Heart left ventricle (tissue), 16 donors: Measurements from ENCODE around the gene MOGAT1. TPM values are rescaled to one million over a fixed set of nuclear protein-coding genes. Genes with fewer than 3 reads are reported as not detected.

Experiments
- ATAC-seq, 4 donors: fragments of 200-7000 bp; cut with Tn5 transposase; one replicate each; pipeline ENCODE4 v1.9.1; 2020 to 2022; ENCODE audit warnings: moderate library complexity in 4 of 4, mild to moderate bottlenecking in 3 of 4, moderate number of reproducible peaks in 1 of 4
- DNase-seq, 5 donors: peaks; one replicate each; pipeline ENCODE4 v3.0.0-alpha.2; 2020
- H3K27ac ChIP-seq, 12 donors: fragments of 200-600 bp; sonication (generic) in 4 of 12; one replicate each; pipeline versions ENCODE4 v1.5.0 to v1.8.0; 2016 to 2022; ENCODE audit warnings: mild to moderate bottlenecking in 2 of 12
- H3K27me3 ChIP-seq, 9 donors: fragments of 200-600 bp; sonication (generic) in 2 of 9; one replicate each; pipeline versions ENCODE4 v1.5.1 to v1.8.0; 2016 to 2022; ENCODE audit warnings: mild to moderate bottlenecking in 3 of 9
- H3K36me3 ChIP-seq, 9 donors: fragments of 200-600 bp; sonication (generic) in 2 of 9; one replicate each; pipeline versions ENCODE4 v1.5.0 to v1.8.0; 2018 to 2022; ENCODE audit warnings: mild to moderate bottlenecking in 2 of 9
- H3K4me1 ChIP-seq, 12 donors: fragments of 200-600 bp; sonication (generic) in 4 of 12; one replicate each; pipeline versions ENCODE4 v1.5.0 to v1.8.0; 2016 to 2022; ENCODE audit warnings: mild to moderate bottlenecking in 3 of 12
- H3K4me3 ChIP-seq, 12 donors: fragments of 200-600 bp; sonication (generic) in 4 of 12; one replicate each; pipeline versions ENCODE4 v1.5.0 to v1.8.0; 2017 to 2022; ENCODE audit warnings: mild to moderate bottlenecking in 9 of 12, moderate library complexity in 4 of 12
- H3K9me3 ChIP-seq, 12 donors: fragments of 200-600 bp; sonication (generic) in 4 of 12; one replicate each; pipeline versions ENCODE4 v1.5.0 to v1.8.0; 2016 to 2022; ENCODE audit warnings: mild to moderate bottlenecking in 1 of 12
- CTCF ChIP-seq, 12 donors: fragments of 200-600 bp; sonication (generic) in 4 of 12; IDR thresholded peaks; one replicate each; pipeline versions ENCODE4 v1.5.0 to v1.8.0; 2018 to 2022; ENCODE audit warnings: antibody characterized with exemption in 12 of 12, mild to moderate bottlenecking in 5 of 12
- POLR2A ChIP-seq, 2 donors: fragments of 450-650 bp; IDR thresholded peaks; one replicate each; pipeline ENCODE4 v1.6.1; 2017; ENCODE audit warnings: antibody characterized with exemption in 2 of 2, mild to moderate bottlenecking in 2 of 2, moderate library complexity in 2 of 2
- WGBS, 4 donors: extraction: QIAGEN DNeasy Blood & Tissue Kit in 2 of 4; methylation state at CpG; one replicate each; pipeline versions ENCODE4 v1.1.5 to v1.1.7; 2013 to 2018; 5-methylcytosine and 5-hydroxymethylcytosine counted together
- intact Hi-C, 10 donors: fragments of 100-400 bp; cut with DNase I; formaldehyde crosslinking; loops; one replicate each; pipeline versions ENCODE4 v1.11.1 to v1.14.2; 2022
- polyA plus RNA-seq, 2 donors: library from polyadenylated mRNA; stranded (reverse); fragments of 200-250 nt; gene quantifications; one replicate each; pipeline ENCODE4 v1.2.3, GENCODE V29; 2013
- total RNA-seq, 9 donors: library from RNA; depleted of rRNA in 2 of 9; stranded (reverse); fragments of >200 nt in 2 of 9; fragmentation: NEBNext Ultra II Directional in 3 of 9; extraction: Animal tissue kit (Norgen Biotek cat#: 25700) in 3 of 9; gene quantifications; one replicate each; pipeline versions ENCODE4 v1.1.0 to v1.2.4, GENCODE V29; 2016 to 2023
- donor health status: ischemic (EF 13 %, LVEDD 7.1; RV severe dilation, severe dysfunction).
- donor health status: healthy with polysubstance abuse.
- donor health status: DM: no; HTN: yes; CAD: no.
- donor health status: DM: no; HTN: no; CAD: no.
- donor health status: ischemic (EF 25% LVEDD 6.9; RV normal size, moderate dysfunction).
- donor health status: ischemic (EF 25% LVEDD 5.7; RV mildly dilated, moderate dysfunction).
- donor health status: healthy.
- donor health status: DM: yes; HTN: yes; CAD: no.
- donor health status: ischemic (EF 35%, LVEDD 5.7; RV mildly dilated, moderate dysfunction).
- donor health status: nonischemic (EF 11% LVEDD 7.7; RV severe dilation, severe dysfunction).
- donor health status: DM: yes; HTN: yes; CAD: no.
- donor health status: PGD.
- donor health status: ischemic (EF 29% LVEDD 5.4; RV normal size, mild dysfunction).
- donor health status: nonischemic (EF 23%, LVEDD 6.1; RV moderate dilation, normal function).

Gene MOGAT1
- total and polyA plus RNA-seq, 11 donors = 0.19 to 1.1 (median 0.40) TPM; not detected in 2

DNA sequence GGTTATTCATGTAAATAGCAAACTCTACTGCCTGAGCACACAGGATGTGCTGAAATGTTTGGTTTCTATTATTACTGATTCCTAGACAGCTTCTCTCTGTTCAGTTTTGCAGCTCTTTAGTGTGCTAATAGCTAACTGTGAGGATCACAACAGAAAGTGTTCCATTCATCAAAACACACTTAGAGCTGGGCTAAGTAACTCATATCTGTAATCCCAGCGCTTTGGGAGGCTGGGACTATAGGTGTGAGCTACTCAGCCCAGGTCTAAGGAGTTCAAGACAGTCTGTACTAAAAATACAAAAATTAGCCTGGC lies 63.2 kb downstream of the MOGAT1 start:
- WGBS, 4 donors = 77 to 96% (median 84%) methylated on average over 1 of the region's 1 CpG
- TF ChIP-seq POLR2A (IDR thresholded peaks at IDR 0.05) (no peak), CTCF (IDR thresholded peaks at IDR 0.05) (no peak)
- ATAC-seq (no peak), DNase-seq (no peak)
- H3K9me3 ChIP-seq = peaks cover 0 to 3% (median 0%) of the 10 kb centered on the region in 12 donors
- H3K27ac ChIP-seq = peak overlapping the region in 5 of 12 donors; percentile 25 to 65 (median 59)
- H3K36me3 ChIP-seq = no peaks in the 10 kb centered on the region
- intact Hi-C loops = no loop called here
- no peak overlapping the region for H3K4me3 ChIP-seq
- no peaks in the 10 kb centered on the region for H3K27me3 ChIP-seq
- peaks cover 0 to 47% (median 7%) of the 10 kb centered on the region in 12 donors for H3K4me1 ChIP-seq

- H3K27ac ChIP-seq = peak overlapping the region in 1 of 12 donors; percentile 7
- no peaks in the 10 kb centered on the region for H3K27me3 ChIP-seq
- H3K4me3 ChIP-seq = no peak overlapping the region
- intact Hi-C loops = no loop called here
- peak in 2 of 5 donors; percentile 30 to 33 for DNase-seq
- no peaks in the 10 kb centered on the region for H3K36me3 ChIP-seq
- peaks cover 0 to 3% (median 0%) of the 10 kb centered on the region in 12 donors for H3K9me3 ChIP-seq
- ATAC-seq = peak; percentile 33 to 81 (median 75)
- no peak for TF ChIP-seq POLR2A (IDR thresholded peaks at IDR 0.05)
- no peak for TF ChIP-seq CTCF (IDR thresholded peaks at IDR 0.05)
- H3K4me1 ChIP-seq = peaks cover 0 to 40% (median 7%) of the 10 kb centered on the region in 12 donors
- WGBS, 4 donors = 42 to 49% (median 46%) methylated on average over 2 of the region's 2 CpGs
Observed at GRCh38 chr2:222736301-222736700, 64.8 kb downstream of the MOGAT1 start.

- TF ChIP-seq CTCF (IDR thresholded peaks at IDR 0.05) (no peak), POLR2A (IDR thresholded peaks at IDR 0.05) (no peak)
- Histone ChIP-seq H3K36me3 (no peaks in the 10 kb centered on the region), H3K9me3 (peaks cover 0 to under 1% (median 0%) of the 10 kb centered on the region in 12 donors), H3K4me1 (peaks cover 0 to 40% (median 7%) of the 10 kb centered on the region in 12 donors), H3K27ac (no peak overlapping the region), H3K27me3 (no peaks in the 10 kb centered on the region), H3K4me3 (no peak overlapping the region)
- intact Hi-C loops = no loop called here
- WGBS, 4 donors = 77 to 85% (median 85%) methylated on average over 6 of the region's 6 CpGs
- DNase-seq (no peak), ATAC-seq (no peak)
Observed at GRCh38 chr2:222736924-222737323, 65.5 kb downstream of the MOGAT1 start.

- 95 to 97% (median 96%) methylated on average over 5 of the region's 5 CpGs for WGBS, 4 donors
- no peak overlapping the region for H3K27ac ChIP-seq
- H3K4me1 ChIP-seq = peaks cover 0 to 42% (median 7%) of the 10 kb centered on the region in 12 donors
- H3K9me3 ChIP-seq = no peaks in the 10 kb centered on the region
- H3K27me3 ChIP-seq = no peaks in the 10 kb centered on the region
- H3K36me3 ChIP-seq = no peaks in the 10 kb centered on the region
- H3K4me3 ChIP-seq = no peak overlapping the region
- intact Hi-C loops = no loop called here
- TF ChIP-seq CTCF (IDR thresholded peaks at IDR 0.05) (no peak), POLR2A (IDR thresholded peaks at IDR 0.05) (no peak)
- ATAC-seq = no peak
- no peak for DNase-seq
Observed at GRCh38 chr2:222738312-222738711, 66.9 kb downstream of the MOGAT1 start.
